Nephron progenitor cell (in vitro differentiated cells): Measurements from ENCODE around the gene FUT7.
A peak's percentile ranks its signal among the peaks of the same experiment; 100 is the strongest.

ENCODE experiments used
- DNase-seq: peaks from one replicate; pipeline ENCODE4 v3.0.0; 2021
- H3K27ac Mint-ChIP-seq: 2 replicates; pipeline ENCODE4 v1.8.0; 2021; ENCODE audit warnings: mild to moderate bottlenecking, moderate library complexity, mixed read lengths
- H3K27me3 Mint-ChIP-seq: 2 replicates; pipeline ENCODE4 v1.8.0; 2021; ENCODE audit warnings: mild to moderate bottlenecking, low read depth, mixed read lengths; ENCODE audit not compliant: poor library complexity
- H3K36me3 Mint-ChIP-seq: 2 replicates; pipeline ENCODE4 v1.8.0; 2021; ENCODE audit warnings: low read depth, mixed read lengths
- H3K4me1 Mint-ChIP-seq: 2 replicates; pipeline ENCODE4 v1.8.0; 2021; ENCODE audit warnings: mixed read lengths
- H3K4me3 Mint-ChIP-seq: 2 replicates; pipeline ENCODE4 v1.8.0; 2021; ENCODE audit warnings: mild to moderate bottlenecking, moderate library complexity, mixed read lengths
- H3K9me3 Mint-ChIP-seq: 2 replicates; pipeline ENCODE4 v1.8.0; 2021; ENCODE audit warnings: mild to moderate bottlenecking, moderate library complexity, mixed read lengths
- CTCF ChIP-seq: fragments of 200-600 bp; sonication (generic); IDR thresholded peaks from 2 replicates; pipeline ENCODE4 v1.5.0; 2021; ENCODE audit warnings: antibody characterized with exemption

FUT7 gene

GRCh38 chr9:136982232-136983051 is 49.4 kb downstream of the FUT7 start, which contains the start of gene LCNL1:
Gene LCNL1, plus strand, starts transcription at chr9:136982993. Its CDS starts 594 bp downstream, at chr9:136983587.
- no peak for TF ChIP-seq CTCF
- Mint-ChIP-seq H3K36me3 (no peaks in the 10 kb centered on the region), H3K27ac (no peak within 1 kb of the TSS), H3K9me3 (no peaks in the 10 kb centered on the region), H3K4me1 (peaks cover 15% of the 10 kb centered on the region), H3K27me3 (peaks cover 21% of the 10 kb centered on the region), H3K4me3 (no peak within 1 kb of the TSS)
- DNase-seq, result no peak

- Mint-ChIP-seq H3K9me3 (no peaks in the 10 kb centered on the region), H3K27me3 (peaks cover 22% of the 10 kb centered on the region), H3K4me1 (peaks cover 15% of the 10 kb centered on the region), H3K27ac (no peak overlapping the region), H3K36me3 (no peaks in the 10 kb centered on the region), H3K4me3 (no peak overlapping the region)
- no peak for TF ChIP-seq CTCF
- peak; percentile 7 for DNase-seq
Measured at GRCh38 chr9:136981588-136982231, 50.2 kb downstream of the FUT7 start.

GRCh38 chr9:136980669-136981478 is 51.0 kb downstream of the FUT7 start:
- H3K4me1 Mint-ChIP-seq, result peaks cover 10% of the 10 kb centered on the region
- no peaks in the 10 kb centered on the region for H3K36me3 Mint-ChIP-seq
- H3K9me3 Mint-ChIP-seq, result no peaks in the 10 kb centered on the region
- no peak overlapping the region for H3K27ac Mint-ChIP-seq
- H3K27me3 Mint-ChIP-seq, result peaks cover 20% of the 10 kb centered on the region
- no peak overlapping the region for H3K4me3 Mint-ChIP-seq
- DNase-seq, result peak; percentile 3
- no peak for TF ChIP-seq CTCF
